Uterus (tissue), 2 donors: ENCODE measurements around the gene DPP10.

Source experiments
- POLR2A ChIP-seq, 2 donors: fragments of 450-650 bp; IDR thresholded peaks; one replicate each; pipeline ENCODE4 v1.6.1; 2016; ENCODE audit warnings: antibody characterized with exemption in 2 of 2, mild to moderate bottlenecking in 1 of 2, moderate library complexity in 1 of 2
- TF ChIP-seq, protein P1 (sequence below), 4 experiments: fragments of 200-600 bp in 2 of 4; fragments of 450-650 bp in 2 of 4; sonication (generic) in 2 of 4; IDR thresholded peaks; one replicate each; pipeline ENCODE4 v1.5.1; 2016 to 2019; ENCODE audit warnings: antibody characterized with exemption in 4 of 4, mild to moderate bottlenecking in 2 of 4, moderate library complexity in 1 of 4

- TF ChIP-seq, protein P1, sequence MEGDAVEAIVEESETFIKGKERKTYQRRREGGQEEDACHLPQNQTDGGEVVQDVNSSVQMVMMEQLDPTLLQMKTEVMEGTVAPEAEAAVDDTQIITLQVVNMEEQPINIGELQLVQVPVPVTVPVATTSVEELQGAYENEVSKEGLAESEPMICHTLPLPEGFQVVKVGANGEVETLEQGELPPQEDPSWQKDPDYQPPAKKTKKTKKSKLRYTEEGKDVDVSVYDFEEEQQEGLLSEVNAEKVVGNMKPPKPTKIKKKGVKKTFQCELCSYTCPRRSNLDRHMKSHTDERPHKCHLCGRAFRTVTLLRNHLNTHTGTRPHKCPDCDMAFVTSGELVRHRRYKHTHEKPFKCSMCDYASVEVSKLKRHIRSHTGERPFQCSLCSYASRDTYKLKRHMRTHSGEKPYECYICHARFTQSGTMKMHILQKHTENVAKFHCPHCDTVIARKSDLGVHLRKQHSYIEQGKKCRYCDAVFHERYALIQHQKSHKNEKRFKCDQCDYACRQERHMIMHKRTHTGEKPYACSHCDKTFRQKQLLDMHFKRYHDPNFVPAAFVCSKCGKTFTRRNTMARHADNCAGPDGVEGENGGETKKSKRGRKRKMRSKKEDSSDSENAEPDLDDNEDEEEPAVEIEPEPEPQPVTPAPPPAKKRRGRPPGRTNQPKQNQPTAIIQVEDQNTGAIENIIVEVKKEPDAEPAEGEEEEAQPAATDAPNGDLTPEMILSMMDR (IDR thresholded peaks at IDR 0.05): no peak
- TF ChIP-seq POLR2A (IDR thresholded peaks at IDR 0.05): no peak
Observed at GRCh38 chr2:114569166-114569565, 126.7 kb downstream of the DPP10 start.
